LNCAP (cell line): Measurements from ENCODE around the gene RBM6.

Experiments used
- CTCF ChIP-seq: fragments of 450-650 bp; IDR thresholded peaks from 2 replicates; pipeline ENCODE4 v1.5.1; 2017; ENCODE audit warnings: mild to moderate bottlenecking

RBM6 gene

GRCh38 chr3:49942651-49943050, 2.7 kb downstream of the RBM6 start:
- no peak for TF ChIP-seq CTCF

GRCh38 chr3:49952924-49953323, 13.0 kb downstream of the RBM6 start:
- no peak for TF ChIP-seq CTCF

GRCh38 chr3:49955636-49956035, 15.7 kb downstream of the RBM6 start:
- no peak for TF ChIP-seq CTCF

GRCh38 chr3:49966233-49966942, 26.4 kb downstream of the RBM6 start:
- no peak for TF ChIP-seq CTCF

- no peak for TF ChIP-seq CTCF
These were observed 27.3 kb downstream of the RBM6 start for GRCh38 chr3:49967291-49967690.

- no peak for TF ChIP-seq CTCF
These were observed 28.4 kb downstream of the RBM6 start for GRCh38 chr3:49968346-49968745.

GRCh38 chr3:49972656-49973055, 32.7 kb downstream of the RBM6 start:
- TF ChIP-seq CTCF, result no peak

- TF ChIP-seq CTCF, result no peak
These were observed 37.0 kb downstream of the RBM6 start for GRCh38 chr3:49976942-49977341.
